GM13977 (cell line): ENCODE data around the gene WEE2.
A peak's percentile ranks its signal among the peaks of the same experiment; 100 is the strongest.
"Not testable (repeated sequence)": the region's sequence is repeated elsewhere in the genome, so short reads cannot be mapped to it uniquely, and the experiment has no call there.

Experiments used
- DNase-seq: peaks from one replicate; pipeline ENCODE4 v3.0.0; 2012; ENCODE audit warnings: low spot score
- in situ Hi-C: fragments of 300-500 bp; cut with MboI; formaldehyde crosslinking; loops from one replicate; pipeline ENCODE4 v1.12.0; 2022; ENCODE audit warnings: low sequenced_read_pairs, low pct_unique_long_range_greater_than_20kb, mixed read lengths, inconsistent platforms; ENCODE audit not compliant: unreplicated experiment
- TF ChIP-seq, protein P1 (sequence below): IDR thresholded peaks from 2 replicates; pipeline ENCODE4 v1.5.1; 2012; ENCODE audit warnings: mild to moderate bottlenecking, control low read depth; ENCODE audit not compliant: insufficient read depth; ENCODE audit errors: extremely low read depth, missing control alignments

Gene WEE2

DNA sequence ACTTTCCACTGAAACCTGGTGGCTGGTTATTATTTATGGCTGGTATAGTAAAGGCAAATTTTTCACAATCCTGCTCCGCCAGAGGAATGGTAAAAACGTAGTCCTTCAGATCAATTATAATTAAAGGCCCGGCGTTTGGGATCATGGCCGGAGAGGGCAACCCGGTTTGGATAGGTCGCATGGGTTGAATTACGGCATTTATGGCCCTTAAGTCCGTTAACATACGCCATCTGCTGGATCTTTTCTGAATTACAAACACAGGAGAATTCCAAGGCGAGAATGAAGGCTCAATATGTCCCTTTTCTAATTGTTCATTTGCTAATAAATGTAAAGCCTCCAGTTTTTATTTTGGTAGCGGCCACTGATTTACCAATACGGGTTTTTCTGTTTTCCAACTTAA is 44.5 kb downstream of the WEE2 start:
- DNase-seq, result no peak
- TF ChIP-seq, protein P1, sequence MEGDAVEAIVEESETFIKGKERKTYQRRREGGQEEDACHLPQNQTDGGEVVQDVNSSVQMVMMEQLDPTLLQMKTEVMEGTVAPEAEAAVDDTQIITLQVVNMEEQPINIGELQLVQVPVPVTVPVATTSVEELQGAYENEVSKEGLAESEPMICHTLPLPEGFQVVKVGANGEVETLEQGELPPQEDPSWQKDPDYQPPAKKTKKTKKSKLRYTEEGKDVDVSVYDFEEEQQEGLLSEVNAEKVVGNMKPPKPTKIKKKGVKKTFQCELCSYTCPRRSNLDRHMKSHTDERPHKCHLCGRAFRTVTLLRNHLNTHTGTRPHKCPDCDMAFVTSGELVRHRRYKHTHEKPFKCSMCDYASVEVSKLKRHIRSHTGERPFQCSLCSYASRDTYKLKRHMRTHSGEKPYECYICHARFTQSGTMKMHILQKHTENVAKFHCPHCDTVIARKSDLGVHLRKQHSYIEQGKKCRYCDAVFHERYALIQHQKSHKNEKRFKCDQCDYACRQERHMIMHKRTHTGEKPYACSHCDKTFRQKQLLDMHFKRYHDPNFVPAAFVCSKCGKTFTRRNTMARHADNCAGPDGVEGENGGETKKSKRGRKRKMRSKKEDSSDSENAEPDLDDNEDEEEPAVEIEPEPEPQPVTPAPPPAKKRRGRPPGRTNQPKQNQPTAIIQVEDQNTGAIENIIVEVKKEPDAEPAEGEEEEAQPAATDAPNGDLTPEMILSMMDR, result peak; percentile 19
- in situ Hi-C loops, result no loop called here

DNA sequence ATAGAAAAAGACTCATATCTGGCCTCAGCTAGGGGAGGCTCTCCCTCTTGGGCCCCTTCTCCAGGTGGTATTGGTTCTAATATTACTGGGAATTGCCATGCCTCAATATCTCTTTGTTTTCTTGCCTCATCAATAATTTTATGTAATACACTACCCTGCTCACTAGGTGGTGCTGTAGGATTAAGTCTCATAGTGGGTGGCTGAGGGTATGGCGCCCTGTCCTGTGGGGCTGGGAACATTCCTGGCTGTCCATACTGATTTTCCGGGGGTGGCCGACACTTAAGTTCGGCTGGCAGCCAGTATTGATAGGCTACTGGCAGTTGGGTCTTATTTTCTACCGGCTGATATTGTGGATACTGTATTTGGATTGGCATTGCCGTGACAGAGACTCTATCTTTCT is 46.8 kb downstream of the WEE2 start:
- TF ChIP-seq, protein P1, result peak; percentile 46
- in situ Hi-C loops, result no loop called here
- no peak for DNase-seq

GRCh38 chr7:141763797-141764196 is 55.6 kb downstream of the WEE2 start, which contains the start of gene TAS2R3:
TAS2R3 (plus strand) TSS chr7:141764097; CDS start chr7:141764159, 62 bp downstream.
- TF ChIP-seq, protein P1, result no peak
- in situ Hi-C loops, result no loop called here
- no peak for DNase-seq

- in situ Hi-C loops, DNase-seq: not testable (repeated sequence)
Observed at GRCh38 chr7:141770083-141770583, 62.0 kb downstream of the WEE2 start.

DNA sequence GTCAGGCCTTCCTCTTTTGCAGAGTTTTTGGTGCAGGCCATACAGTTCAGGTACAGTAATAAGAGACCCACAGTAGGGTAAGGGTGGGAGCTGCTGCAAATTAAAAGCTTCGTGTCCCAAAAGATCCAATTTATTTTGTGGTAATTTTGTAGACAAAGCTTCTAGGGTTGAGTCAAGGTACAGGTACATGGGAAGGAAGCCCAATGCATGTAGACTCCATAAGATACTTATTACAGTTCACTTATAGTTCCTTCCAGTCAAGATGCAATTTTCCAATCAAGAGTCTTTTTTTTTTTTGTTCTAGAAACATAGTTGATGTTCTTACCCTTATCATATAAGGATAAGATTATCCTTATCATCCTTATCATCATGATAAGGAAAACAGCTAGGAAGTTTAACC is 68.2 kb downstream of the WEE2 start, which contains the start of gene TAS2R4:
Gene TAS2R4 (plus strand): TSS at position 301 of the 400 bp plus-strand sequence. CDS start 1,815 bp downstream, outside the sequence.
- in situ Hi-C loops, result no loop called here
- DNase-seq, result no peak
- TF ChIP-seq, protein P1, result no peak
